Smooth muscle cell (in vitro differentiated cells): Measurements from ENCODE around the gene ADORA2B. TPM values are rescaled to one million over a fixed set of nuclear protein-coding genes. Genes with fewer than 3 reads are reported as not detected.

Source experiments
- DNase-seq: peaks from one replicate; lab custom pipeline; 2025; ENCODE audit not compliant: unreplicated experiment; lab: John Stamatoyannopoulos, UW
- H2AFZ ChIP-seq: fragments of 200-600 bp; sonication (generic); 2 replicates; pipeline ENCODE4 v1.6.0; 2016; ENCODE audit warnings: antibody characterized with exemption, low read depth, mild to moderate bottlenecking
- H3F3A ChIP-seq: fragments of 200-600 bp; sonication (generic); 2 replicates; pipeline ENCODE4 v1.6.0; 2017; ENCODE audit warnings: antibody characterized with exemption, low read depth
- H3K27ac ChIP-seq: fragments of 200-600 bp; sonication (generic); 2 replicates; pipeline ENCODE4 v1.5.1; 2016; ENCODE audit warnings: low read depth, mild to moderate bottlenecking
- H3K27me3 ChIP-seq: fragments of 200-600 bp; sonication (generic); 2 replicates; pipeline ENCODE4 v1.6.1; 2016; ENCODE audit warnings: low read depth, mild to moderate bottlenecking
- H3K36me3 ChIP-seq: fragments of 200-600 bp; sonication (generic); 2 replicates; pipeline ENCODE4 v1.5.1; 2016; ENCODE audit warnings: low read depth
- H3K4me1 ChIP-seq: fragments of 200-600 bp; sonication (generic); 2 replicates; pipeline ENCODE4 v1.5.1; 2016; ENCODE audit warnings: low read depth
- H3K4me2 ChIP-seq: fragments of 200-600 bp; sonication (generic); 2 replicates; pipeline ENCODE4 v1.6.0; 2016; ENCODE audit warnings: mild to moderate bottlenecking
- H3K4me3 ChIP-seq: fragments of 200-600 bp; sonication (generic); 2 replicates; pipeline ENCODE4 v1.5.1; 2016; ENCODE audit warnings: mild to moderate bottlenecking
- H3K79me2 ChIP-seq: fragments of 200-600 bp; sonication (generic); 2 replicates; pipeline ENCODE4 v1.6.0; 2016; ENCODE audit warnings: low read depth, mild to moderate bottlenecking
- H3K9ac ChIP-seq: fragments of 200-600 bp; sonication (generic); 2 replicates; pipeline ENCODE4 v1.6.0; 2016; ENCODE audit warnings: low read depth
- H3K9me3 ChIP-seq: fragments of 200-600 bp; sonication (generic); replicated peaks from 2 replicates; pipeline ENCODE4 v1.5.1; 2016; ENCODE audit warnings: low read depth
- H4K20me1 ChIP-seq: fragments of 200-600 bp; sonication (generic); 2 replicates; pipeline ENCODE4 v1.6.0; 2016; ENCODE audit warnings: low read depth
- WGBS: methylation state at CpG from one replicate; pipeline ENCODE4 v1.1.7; 2016; ENCODE audit warnings: low lambda C conversion rate; 5-methylcytosine and 5-hydroxymethylcytosine counted together
- polyA plus RNA-seq: library from polyadenylated mRNA; unstranded; fragments of >200 nt; fragmentation: Nextera tagmentation; extraction: Ambion mirVana; gene quantifications from 2 replicates; pipeline ENCODE4 v1.2.1, GENCODE V29; 2016
- total RNA-seq: library from RNA; depleted of rRNA; stranded (reverse); fragments of >200 nt; gene quantifications from 2 replicates; pipeline ENCODE4 v1.2.3, GENCODE V29; 2014
- TF ChIP-seq, protein P1 (sequence below): fragments of 200-600 bp; sonication (generic); IDR thresholded peaks from 2 replicates; pipeline ENCODE4 v1.5.1; 2017; ENCODE audit warnings: borderline replicate concordance, mild to moderate bottlenecking, antibody characterized with exemption; ENCODE audit not compliant: insufficient read depth, poor library complexity, severe bottlenecking

ADORA2B gene
- total and polyA plus RNA-seq, 2 experiments from 2014 or later: 14.2 to 17.0 TPM

DNA sequence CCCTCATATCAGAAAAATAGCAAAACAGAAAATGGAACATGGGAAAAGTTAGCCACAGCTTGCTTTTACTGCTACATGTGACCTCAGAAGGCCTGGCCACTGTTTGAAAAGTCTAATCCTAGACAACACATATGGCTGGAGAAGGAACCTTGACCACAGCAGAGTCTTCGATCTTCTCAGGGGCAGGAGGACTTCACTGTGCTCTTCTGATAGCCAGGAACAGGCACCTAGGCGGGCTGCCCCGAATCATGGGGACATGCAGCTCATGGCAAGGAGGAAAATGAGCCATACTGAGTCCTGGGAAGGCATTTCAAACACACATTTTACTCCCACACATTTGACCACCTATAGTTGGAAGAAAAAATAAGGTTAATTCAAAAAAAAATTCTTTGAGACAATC is 31.1 kb upstream of the ADORA2B start:
- Histone ChIP-seq H3K9me3 (no peaks in the 10 kb centered on the region), H3K79me2 (no peaks in the 10 kb centered on the region)

DNA sequence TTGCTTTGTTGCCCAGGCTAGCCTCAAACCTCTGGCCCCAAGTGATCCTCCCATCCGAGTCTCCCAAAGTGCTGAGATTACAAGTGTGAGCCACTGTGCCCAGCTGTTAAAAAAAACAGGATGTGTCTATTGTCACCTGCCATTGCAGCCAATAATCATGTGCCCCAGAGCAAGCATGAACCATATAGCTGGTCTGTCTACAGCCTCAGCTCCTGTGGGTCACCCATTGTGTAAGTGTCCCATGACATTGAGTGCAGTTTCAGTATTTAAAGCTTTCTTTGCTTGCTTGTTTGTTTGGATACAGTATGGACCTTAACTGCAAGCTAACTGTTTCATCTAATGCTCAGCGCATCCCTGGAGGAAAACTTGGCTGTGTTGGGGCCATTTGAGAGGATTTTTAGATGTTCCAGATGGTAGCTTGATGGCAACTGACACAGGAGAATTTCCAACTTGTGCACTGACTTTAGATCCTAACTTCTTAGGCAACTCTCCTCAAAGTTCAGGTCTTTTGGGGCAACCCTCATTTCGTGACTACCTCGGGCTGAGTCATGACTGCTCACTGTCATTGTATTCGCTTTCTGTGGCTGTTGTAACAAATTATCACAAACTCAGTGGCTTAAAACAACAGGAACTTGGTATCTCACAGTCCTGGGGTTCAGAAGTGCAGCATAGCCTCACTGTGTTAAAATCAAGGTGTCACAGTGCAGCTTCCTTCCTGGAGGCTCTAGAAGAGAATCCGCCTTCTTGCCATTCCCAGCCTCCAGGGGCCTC is 30.3 kb upstream of the ADORA2B start:
- H3K9ac ChIP-seq: no peak overlapping the region
- no peaks in the 10 kb centered on the region for H3K9me3 ChIP-seq
- H3K4me3 ChIP-seq: no peak overlapping the region
- H3K36me3 ChIP-seq: no peaks in the 10 kb centered on the region
- H4K20me1 ChIP-seq: no peaks in the 10 kb centered on the region
- H3K4me1 ChIP-seq: no peaks in the 10 kb centered on the region
- no peak for DNase-seq
- no peak overlapping the region for H3K4me2 ChIP-seq
- H2AFZ ChIP-seq: no peak overlapping the region
- WGBS: 94% methylated on average over 6 of the region's 6 CpGs
- no peak overlapping the region for H3K27ac ChIP-seq
- TF ChIP-seq, protein P1, sequence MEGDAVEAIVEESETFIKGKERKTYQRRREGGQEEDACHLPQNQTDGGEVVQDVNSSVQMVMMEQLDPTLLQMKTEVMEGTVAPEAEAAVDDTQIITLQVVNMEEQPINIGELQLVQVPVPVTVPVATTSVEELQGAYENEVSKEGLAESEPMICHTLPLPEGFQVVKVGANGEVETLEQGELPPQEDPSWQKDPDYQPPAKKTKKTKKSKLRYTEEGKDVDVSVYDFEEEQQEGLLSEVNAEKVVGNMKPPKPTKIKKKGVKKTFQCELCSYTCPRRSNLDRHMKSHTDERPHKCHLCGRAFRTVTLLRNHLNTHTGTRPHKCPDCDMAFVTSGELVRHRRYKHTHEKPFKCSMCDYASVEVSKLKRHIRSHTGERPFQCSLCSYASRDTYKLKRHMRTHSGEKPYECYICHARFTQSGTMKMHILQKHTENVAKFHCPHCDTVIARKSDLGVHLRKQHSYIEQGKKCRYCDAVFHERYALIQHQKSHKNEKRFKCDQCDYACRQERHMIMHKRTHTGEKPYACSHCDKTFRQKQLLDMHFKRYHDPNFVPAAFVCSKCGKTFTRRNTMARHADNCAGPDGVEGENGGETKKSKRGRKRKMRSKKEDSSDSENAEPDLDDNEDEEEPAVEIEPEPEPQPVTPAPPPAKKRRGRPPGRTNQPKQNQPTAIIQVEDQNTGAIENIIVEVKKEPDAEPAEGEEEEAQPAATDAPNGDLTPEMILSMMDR: no peak
- H3K27me3 ChIP-seq: no peaks in the 10 kb centered on the region
- no peaks in the 10 kb centered on the region for H3K79me2 ChIP-seq
- H3F3A ChIP-seq: no peaks in the 10 kb centered on the region

More for the DNA sequence above, 31.1 kb upstream of the ADORA2B start:
- Histone ChIP-seq H2AFZ (no peak overlapping the region), H3K4me1 (no peaks in the 10 kb centered on the region), H3K36me3 (no peaks in the 10 kb centered on the region), H3K4me2 (no peak overlapping the region), H3K4me3 (no peak overlapping the region), H3F3A (no peaks in the 10 kb centered on the region), H3K9ac (no peak overlapping the region), H4K20me1 (no peaks in the 10 kb centered on the region), H3K27ac (no peak overlapping the region), H3K27me3 (no peaks in the 10 kb centered on the region)
- WGBS: 77% methylated on average over 3 of the region's 3 CpGs
- no peak for DNase-seq
- TF ChIP-seq, protein P1: no peak

DNA sequence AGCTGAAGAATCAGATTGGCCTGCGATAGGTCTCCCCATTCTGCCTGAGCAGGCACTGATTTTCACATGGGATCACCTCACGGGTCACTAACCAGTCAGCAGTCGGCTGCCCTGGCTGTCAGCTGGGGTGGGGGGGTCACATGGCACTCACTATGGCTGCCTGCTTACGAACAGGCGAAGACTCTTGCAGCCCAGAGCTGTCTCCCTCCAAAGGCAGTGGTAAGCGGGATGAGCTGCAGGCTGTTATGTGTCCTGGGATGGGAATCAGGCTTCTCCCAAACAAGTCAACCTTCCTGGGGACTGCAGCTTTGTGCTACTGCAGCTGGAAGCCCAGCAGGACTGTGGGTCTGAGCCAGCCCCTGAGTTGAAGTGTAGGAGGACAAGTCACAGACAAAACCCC is 29.0 kb upstream of the ADORA2B start:
- H3K27me3 ChIP-seq: no peaks in the 10 kb centered on the region
- no peak for DNase-seq
- 92% methylated on average over 6 of the region's 6 CpGs for WGBS
- TF ChIP-seq, protein P1: no peak
- no peak overlapping the region for H2AFZ ChIP-seq
- no peaks in the 10 kb centered on the region for H3K4me1 ChIP-seq
- H3K36me3 ChIP-seq: no peaks in the 10 kb centered on the region
- H3K79me2 ChIP-seq: no peaks in the 10 kb centered on the region
- H3K27ac ChIP-seq: no peak overlapping the region
- no peak overlapping the region for H3K9ac ChIP-seq
- H3F3A ChIP-seq: no peaks in the 10 kb centered on the region
- H3K4me2 ChIP-seq: no peak overlapping the region
- H3K4me3 ChIP-seq: no peak overlapping the region
- no peaks in the 10 kb centered on the region for H4K20me1 ChIP-seq
- H3K9me3 ChIP-seq: no peaks in the 10 kb centered on the region

DNA sequence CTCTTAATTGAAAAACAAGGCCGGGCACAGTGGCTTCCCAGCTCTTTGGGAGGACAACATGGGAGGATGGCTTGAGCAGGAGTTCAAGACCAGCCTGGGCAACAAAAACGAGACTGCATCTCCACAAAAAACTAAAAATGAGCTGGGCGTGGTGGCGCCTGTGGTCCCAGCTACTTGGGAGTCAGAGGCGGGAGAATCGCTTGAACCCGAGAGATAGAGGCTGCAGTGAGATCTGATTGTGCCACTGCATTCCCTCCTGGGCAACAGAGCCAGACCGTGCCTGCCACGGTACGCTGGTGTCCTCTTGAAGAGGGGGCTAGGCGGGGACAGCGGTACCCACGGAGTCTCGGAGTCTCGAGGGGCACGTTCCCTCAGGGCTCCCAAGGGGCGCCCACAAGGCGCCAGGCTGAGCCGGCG is 27.9 kb upstream of the ADORA2B start:
- Histone ChIP-seq H3K36me3 (no peaks in the 10 kb centered on the region), H3K9me3 (peaks cover 3% of the 10 kb centered on the region), H3K27ac (no peak overlapping the region), H2AFZ (no peak overlapping the region), H4K20me1 (no peaks in the 10 kb centered on the region), H3F3A (peaks cover 7% of the 10 kb centered on the region), H3K9ac (no peak overlapping the region), H3K4me3 (no peak overlapping the region), H3K27me3 (no peaks in the 10 kb centered on the region), H3K79me2 (no peaks in the 10 kb centered on the region), H3K4me1 (no peaks in the 10 kb centered on the region), H3K4me2 (no peak overlapping the region)
- DNase-seq: no peak
- TF ChIP-seq, protein P1: no peak
- WGBS: 90% methylated on average over 20 of the region's 20 CpGs
